ENCODE data around the gene ZNF320. TPM values are rescaled to one million over a fixed set of nuclear protein-coding genes. Genes with fewer than 3 reads are reported as not detected.
A peak's percentile ranks its signal among the peaks of the same experiment; 100 is the strongest.

Gene ZNF320
- total RNA-seq (2021) (18.5 and 24.9 TPM in 2 replicates), Bru-seq, nascent RNA (percentile 79 among the genes with signal in this experiment), BruChase-seq, experiment 1, labeled RNA remaining after a 2-hour chase (percentile 95 among the genes with signal in this experiment), BruChase-seq, experiment 2, labeled RNA remaining after a 6-hour chase (percentile 87 among the genes with signal in this experiment)
- long read RNA-seq, partial matches to known transcripts, result 0 of 5 reads
- long read RNA-seq, other reads (novel, unspliced or antisense), result 5 of 5 reads

GRCh38 chr19:52897138-52897935, at the start of gene ZNF320:
Gene ZNF320, minus strand, starts transcription at chr19:52897635. Its CDS starts 7,380 bp downstream, at chr19:52890255.
- Histone ChIP-seq H3K9me2 (ENCODE audit: insufficient read depth) (no peaks in the 10 kb centered on the region), H3K27me3 (ENCODE audit: insufficient read depth, low read depth) (no peaks in the 10 kb centered on the region), H3K4me2 (peak within 1 kb of the TSS; percentile 81), H2AFZ (peak within 1 kb of the TSS; percentile 99), H3K79me2 (ENCODE audit: low read depth) (peaks cover 25% of the 10 kb centered on the region), H4K20me1 (ENCODE audit: insufficient read depth) (no peaks in the 10 kb centered on the region), H3K4me3 (peak within 1 kb of the TSS; percentile 84), H3K4me1 (replicated peaks; ENCODE audit: insufficient read depth) (peaks cover 9% of the 10 kb centered on the region; the same call in 1 of the 2 replicates), H3K27ac (peak within 1 kb of the TSS; percentile 86), H3F3A (ENCODE audit: insufficient read depth, low read depth) (peaks cover 16% of the 10 kb centered on the region; the same call in 1 of the 2 replicates), H3K9me3 (ENCODE audit: insufficient read depth, low read depth) (peaks cover 20% of the 10 kb centered on the region), H3K36me3 (ENCODE audit: low read depth) (peaks cover 21% of the 10 kb centered on the region)
- TF ChIP-seq CTCF (conservative IDR thresholded peaks at IDR 0.05) (no peak), EZH2 (IDR thresholded peaks at IDR 0.05; ENCODE audit: low read depth) (no peak)
- POLR2A ChIA-PET (ENCODE audit: unreplicated experiment), result interaction anchor here (0.6 kb wide), 1 partner anchor 47 kb away, joined by 3 read pairs; no protein-coding TSS in a partner anchor
- TSS peak; percentile 56 for BruUV-seq (replicated peaks)
- CTCF ChIA-PET, result no interaction called here
- DNase-seq, result peak; percentile 86 to 97
- intact Hi-C loops (cut with micrococcal nuclease; ENCODE audit: unreplicated experiment), result loop anchor here (1.0 to 5.0 kb wide), 5 partner anchors 25 to 95 kb away; partner anchors contain the start of genes ZNF468 and ZNF888

- peaks cover 6% of the 10 kb centered on the region; the same call in 1 of the 2 replicates for H3K79me2 ChIP-seq (ENCODE audit: low read depth)
- intact Hi-C loops (cut with micrococcal nuclease; ENCODE audit: unreplicated experiment), result no loop called here
- H3F3A ChIP-seq (ENCODE audit: insufficient read depth, low read depth), result peaks cover 16% of the 10 kb centered on the region; the same call in 1 of the 2 replicates
- H3K9me3 ChIP-seq (ENCODE audit: insufficient read depth, low read depth), result peaks cover 67% of the 10 kb centered on the region
- peaks cover 25% of the 10 kb centered on the region for H3K36me3 ChIP-seq (ENCODE audit: low read depth)
- H2AFZ ChIP-seq, result no peak overlapping the region
- POLR2A ChIA-PET (ENCODE audit: unreplicated experiment), result interaction anchor here (0.6 kb wide), 1 partner anchor 183 kb away, joined by 3 read pairs; no protein-coding TSS in a partner anchor
- no peak overlapping the region for H3K27ac ChIP-seq
- no peaks in the 10 kb centered on the region for H4K20me1 ChIP-seq (ENCODE audit: insufficient read depth)
- H3K4me3 ChIP-seq, result no peak overlapping the region
- CTCF ChIA-PET, result interaction anchor here (0.6 kb wide), 1 partner anchor 515 kb away, joined by 4 read pairs; no protein-coding TSS in a partner anchor
- BruUV-seq (replicated peaks), result no TSS peak
- no peak overlapping the region for H3K4me2 ChIP-seq
- no peak for DNase-seq
- H3K9me2 ChIP-seq (ENCODE audit: insufficient read depth), result no peaks in the 10 kb centered on the region
- peaks cover 8% of the 10 kb centered on the region for H3K4me1 ChIP-seq (replicated peaks; ENCODE audit: insufficient read depth)
- H3K27me3 ChIP-seq (ENCODE audit: insufficient read depth, low read depth), result no peaks in the 10 kb centered on the region
- no peak for TF ChIP-seq EZH2 (IDR thresholded peaks at IDR 0.05; ENCODE audit: low read depth)
- no peak for TF ChIP-seq CTCF (conservative IDR thresholded peaks at IDR 0.05)
Observed at GRCh38 chr19:52946322-52947310, 49.2 kb upstream of the ZNF320 start.
